ENCODE data around the gene OR6B2. TPM values are rescaled to one million over a fixed set of nuclear protein-coding genes. Genes with fewer than 3 reads are reported as not detected.

The OR6B2 gene
- total and polyA plus RNA-seq, 2 experiments from 2014 or later, result not detected

DNA sequence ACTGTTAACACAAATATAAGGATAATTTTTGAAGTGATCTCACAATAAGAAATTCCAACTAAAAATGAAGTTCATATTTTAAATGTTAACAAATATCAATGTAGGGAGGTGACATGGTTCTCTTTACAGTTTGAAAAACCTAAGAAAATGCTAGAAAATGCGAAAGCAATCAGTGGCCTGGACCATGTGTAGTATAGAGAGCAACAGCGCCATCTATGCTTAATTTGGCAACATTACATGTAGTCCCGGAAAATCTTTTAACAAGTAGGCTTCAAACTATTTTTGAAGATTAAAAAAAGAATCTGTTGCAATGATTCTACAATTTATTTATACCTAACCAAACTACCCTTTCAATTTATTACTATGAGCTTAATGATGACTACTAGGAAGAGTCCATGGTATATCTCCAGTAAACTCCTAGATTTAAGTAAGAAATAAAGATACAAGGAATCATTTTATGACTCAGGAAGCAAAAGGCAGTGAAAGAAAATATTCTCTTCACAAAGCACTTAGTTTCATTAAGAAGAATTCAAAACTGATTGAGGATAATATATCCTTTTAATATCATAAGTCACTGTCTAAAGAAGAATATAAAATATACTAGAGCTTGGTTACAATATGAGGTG, 38.4 kb downstream of the OR6B2 start:
- DNase-seq, result peak; percentile 75
- H3K9me3 ChIP-seq (ENCODE audit: low read depth), result no peaks in the 10 kb centered on the region
- WGBS, 2 experiments (ENCODE audit: low coverage in 1 of 2, low lambda C conversion rate in 2 of 2, missing lambda C conversion rate in 2 of 2), result 1 to 7% methylated on average over 3 of the region's 3 CpGs
- no peaks in the 10 kb centered on the region for H3K4me1 ChIP-seq (ENCODE audit: insufficient read depth)
- no peak for TF ChIP-seq EZH2phosphoT487 (IDR thresholded peaks at IDR 0.05; ENCODE audit: insufficient read depth, low read depth)
- no peak for TF ChIP-seq EZH2 (IDR thresholded peaks at IDR 0.05; ENCODE audit: insufficient read depth, poor library complexity, severe bottlenecking)
- no peak overlapping the region for H3K4me3 ChIP-seq
- no peaks in the 10 kb centered on the region for H3K9me2 ChIP-seq (ENCODE audit: insufficient read depth)
- in situ Hi-C loops (cut with MboI), result no loop called here
- H3K79me2 ChIP-seq (ENCODE audit: insufficient read depth), result no peaks in the 10 kb centered on the region
- H3K36me3 ChIP-seq (ENCODE audit: low read depth), result peaks cover 17% of the 10 kb centered on the region; the same call in 1 of the 2 replicates
- no peaks in the 10 kb centered on the region for H3K27me3 ChIP-seq (replicated peaks; ENCODE audit: insufficient read depth)
- no peak overlapping the region for H3K27ac ChIP-seq
- H3K9ac ChIP-seq, result no peak overlapping the region
- peaks cover 13% of the 10 kb centered on the region; the same call in 1 of the 2 replicates for H3F3A ChIP-seq (ENCODE audit: insufficient read depth)
- H3K4me2 ChIP-seq (ENCODE audit: unreplicated experiment), result no peak overlapping the region
- H4K20me1 ChIP-seq (ENCODE audit: insufficient read depth), result no peaks in the 10 kb centered on the region
- H2AFZ ChIP-seq, result no peak overlapping the region

DNA sequence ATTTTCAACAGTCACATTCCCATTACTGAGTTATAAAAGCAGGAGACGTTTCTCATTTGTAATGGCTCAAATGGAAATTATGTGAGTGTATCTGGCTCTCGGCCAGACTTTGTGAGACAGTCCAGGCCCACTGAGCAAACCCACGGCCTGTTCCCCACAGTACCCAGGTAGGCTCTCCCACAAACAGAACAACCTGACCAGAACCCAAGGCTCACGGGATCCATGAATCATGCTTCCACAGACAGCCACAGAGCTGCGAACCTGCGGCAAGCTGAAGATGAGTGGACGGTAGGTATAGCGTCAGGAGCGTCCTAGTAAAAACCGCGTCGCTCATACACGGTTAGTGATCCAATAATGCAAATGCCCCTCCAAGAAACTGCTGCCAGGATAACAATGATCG, 39.3 kb downstream of the OR6B2 start:
- no peaks in the 10 kb centered on the region for H3K9me2 ChIP-seq (ENCODE audit: insufficient read depth)
- H3K9ac ChIP-seq, result no peak overlapping the region
- DNase-seq, result no peak
- TF ChIP-seq EZH2 (IDR thresholded peaks at IDR 0.05; ENCODE audit: insufficient read depth, poor library complexity, severe bottlenecking), result no peak
- no peak for TF ChIP-seq EZH2phosphoT487 (IDR thresholded peaks at IDR 0.05; ENCODE audit: insufficient read depth, low read depth)
- in situ Hi-C loops (cut with MboI), result no loop called here
- H3K79me2 ChIP-seq (ENCODE audit: insufficient read depth), result no peaks in the 10 kb centered on the region
- H3K9me3 ChIP-seq (ENCODE audit: low read depth), result no peaks in the 10 kb centered on the region
- no peak overlapping the region for H3K4me2 ChIP-seq (ENCODE audit: unreplicated experiment)
- no peaks in the 10 kb centered on the region for H4K20me1 ChIP-seq (ENCODE audit: insufficient read depth)
- H2AFZ ChIP-seq, result no peak overlapping the region
- no peaks in the 10 kb centered on the region for H3K4me1 ChIP-seq (ENCODE audit: insufficient read depth)
- H3K4me3 ChIP-seq, result no peak overlapping the region
- H3K27me3 ChIP-seq (replicated peaks; ENCODE audit: insufficient read depth), result no peaks in the 10 kb centered on the region
- H3K27ac ChIP-seq, result no peak overlapping the region
- peaks cover 13% of the 10 kb centered on the region; the same call in 1 of the 2 replicates for H3F3A ChIP-seq (ENCODE audit: insufficient read depth)
- H3K36me3 ChIP-seq (ENCODE audit: low read depth), result peaks cover 24% of the 10 kb centered on the region; the same call in 1 of the 2 replicates
- WGBS, 2 experiments (ENCODE audit: low coverage in 1 of 2, low lambda C conversion rate in 2 of 2, missing lambda C conversion rate in 2 of 2), result 76 to 79% methylated on average over 14 of the region's 14 CpGs

DNA sequence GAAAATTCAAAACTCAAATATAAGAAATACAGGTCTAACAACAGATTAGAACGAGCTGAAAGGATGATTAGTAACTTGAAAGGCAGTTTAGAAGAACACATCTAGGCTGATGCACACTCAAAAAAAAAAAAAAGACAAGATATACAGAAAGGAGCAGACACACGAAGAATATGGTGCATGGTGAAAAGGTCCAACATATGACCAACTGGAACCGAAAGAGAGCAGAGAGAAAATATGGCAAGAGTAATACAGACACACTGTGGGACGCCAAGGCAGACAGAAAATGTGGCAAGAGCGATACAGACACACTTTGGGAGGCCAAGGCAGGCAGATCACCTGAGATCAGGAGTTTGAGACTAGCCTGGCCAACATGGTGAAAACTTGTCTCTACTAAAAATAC, 44.9 kb downstream of the OR6B2 start:
- in situ Hi-C loops (cut with MboI), result no loop called here

DNA sequence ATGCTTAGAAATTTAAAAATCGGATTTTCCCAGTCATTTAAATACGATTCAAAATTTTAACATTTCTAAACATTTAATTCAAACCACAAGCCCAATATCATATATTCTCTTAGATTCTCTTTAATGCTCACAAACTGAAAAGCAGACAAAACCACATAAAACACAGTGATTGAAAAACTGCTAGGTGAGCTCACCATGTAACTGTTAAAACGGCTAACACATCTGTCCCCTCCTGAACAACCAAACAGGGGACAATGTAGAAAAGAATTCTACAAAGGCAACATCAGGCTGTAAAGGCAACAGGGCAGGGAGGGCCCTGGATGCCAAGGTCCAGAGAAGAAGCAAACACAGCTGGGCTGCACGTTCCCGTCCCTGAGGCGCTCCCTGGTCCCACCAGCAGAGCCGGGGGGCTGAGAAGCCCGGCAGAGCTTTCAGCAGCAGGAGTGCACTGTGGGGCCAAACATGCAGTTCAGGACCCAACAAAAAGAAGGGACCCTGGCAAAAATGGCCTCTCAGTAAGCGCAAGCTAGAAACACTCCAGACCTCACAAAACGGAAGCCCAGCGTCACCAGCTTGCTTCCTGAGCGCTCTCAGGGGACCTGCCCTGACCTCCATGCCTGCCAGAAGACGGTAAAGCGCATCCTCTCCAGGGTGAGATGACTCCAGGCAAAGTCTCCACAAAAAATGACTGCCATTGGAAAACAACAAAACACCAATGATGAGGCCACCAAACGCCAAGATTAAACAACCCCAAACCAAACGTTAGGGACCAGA, 45.6 kb downstream of the OR6B2 start:
- TF ChIP-seq EZH2phosphoT487 (IDR thresholded peaks at IDR 0.05; ENCODE audit: insufficient read depth, low read depth), result no peak
- TF ChIP-seq EZH2 (IDR thresholded peaks at IDR 0.05; ENCODE audit: insufficient read depth, poor library complexity, severe bottlenecking), result no peak
- H3K4me3 ChIP-seq, result no peak overlapping the region
- H3K27me3 ChIP-seq (replicated peaks; ENCODE audit: insufficient read depth), result no peaks in the 10 kb centered on the region
- peaks cover 18% of the 10 kb centered on the region; the same call in 1 of the 2 replicates for H3K79me2 ChIP-seq (ENCODE audit: insufficient read depth)
- WGBS, 2 experiments (ENCODE audit: low coverage in 1 of 2, low lambda C conversion rate in 2 of 2, missing lambda C conversion rate in 2 of 2), result 91% methylated on average over 16 of the region's 16 CpGs
- H3F3A ChIP-seq (ENCODE audit: insufficient read depth), result no peaks in the 10 kb centered on the region
- H3K36me3 ChIP-seq (ENCODE audit: low read depth), result peaks cover 30% of the 10 kb centered on the region
- DNase-seq, result no peak
- in situ Hi-C loops (cut with MboI), result no loop called here
- no peak overlapping the region for H3K27ac ChIP-seq
- no peaks in the 10 kb centered on the region for H4K20me1 ChIP-seq (ENCODE audit: insufficient read depth)
- H3K9me3 ChIP-seq (ENCODE audit: low read depth), result no peaks in the 10 kb centered on the region
- no peak overlapping the region for H3K4me2 ChIP-seq (ENCODE audit: unreplicated experiment)
- H3K9me2 ChIP-seq (ENCODE audit: insufficient read depth), result no peaks in the 10 kb centered on the region
- H3K9ac ChIP-seq, result no peak overlapping the region
- no peak overlapping the region for H2AFZ ChIP-seq
- H3K4me1 ChIP-seq (ENCODE audit: insufficient read depth), result no peaks in the 10 kb centered on the region

More for the DNA sequence above, 44.9 kb downstream of the OR6B2 start:
- Histone ChIP-seq H3K79me2 (ENCODE audit: insufficient read depth) (peaks cover 18% of the 10 kb centered on the region; the same call in 1 of the 2 replicates), H3K36me3 (ENCODE audit: low read depth) (peaks cover 37% of the 10 kb centered on the region), H3K27ac (no peak overlapping the region), H3K4me3 (no peak overlapping the region), H3K4me1 (ENCODE audit: insufficient read depth) (no peaks in the 10 kb centered on the region), H3K9me2 (ENCODE audit: insufficient read depth) (no peaks in the 10 kb centered on the region), H3F3A (ENCODE audit: insufficient read depth) (no peaks in the 10 kb centered on the region), H3K9ac (no peak overlapping the region), H2AFZ (no peak overlapping the region), H4K20me1 (ENCODE audit: insufficient read depth) (no peaks in the 10 kb centered on the region), H3K27me3 (replicated peaks; ENCODE audit: insufficient read depth) (no peaks in the 10 kb centered on the region), H3K4me2 (ENCODE audit: unreplicated experiment) (no peak overlapping the region), H3K9me3 (ENCODE audit: low read depth) (no peaks in the 10 kb centered on the region)
- no peak for TF ChIP-seq EZH2phosphoT487 (IDR thresholded peaks at IDR 0.05; ENCODE audit: insufficient read depth, low read depth)
- DNase-seq, result no peak
- 96 to 98% methylated on average over 5 of the region's 5 CpGs for WGBS, 2 experiments (ENCODE audit: low coverage in 1 of 2, low lambda C conversion rate in 2 of 2, missing lambda C conversion rate in 2 of 2)
